ENCODE results near the gene INPP4B.

The INPP4B gene

GRCh38 chr4:142345924-142346323 is 500.2 kb downstream of the INPP4B start:
- no peak for DNase-seq (ENCODE audit: low read depth)

DNA sequence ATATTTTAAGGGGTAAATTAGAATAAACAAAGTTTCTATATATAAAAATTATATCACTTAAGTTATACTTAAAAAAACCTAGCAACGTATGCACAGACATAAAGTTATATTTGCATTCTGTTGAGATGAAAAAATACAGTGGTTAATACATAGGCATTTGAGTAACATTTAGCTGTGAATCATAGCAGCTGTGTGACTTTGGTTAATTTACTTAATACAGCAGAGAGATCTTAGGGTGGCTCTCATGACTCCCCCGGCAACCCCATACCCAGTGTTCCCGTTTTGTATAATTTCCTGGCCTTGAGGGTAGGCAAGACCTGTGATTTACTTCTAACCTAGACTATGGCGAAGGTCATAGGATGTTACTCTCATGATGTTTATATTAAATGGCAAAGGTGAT is 504.8 kb downstream of the INPP4B start:
- DNase-seq (ENCODE audit: low read depth), result no peak

DNA sequence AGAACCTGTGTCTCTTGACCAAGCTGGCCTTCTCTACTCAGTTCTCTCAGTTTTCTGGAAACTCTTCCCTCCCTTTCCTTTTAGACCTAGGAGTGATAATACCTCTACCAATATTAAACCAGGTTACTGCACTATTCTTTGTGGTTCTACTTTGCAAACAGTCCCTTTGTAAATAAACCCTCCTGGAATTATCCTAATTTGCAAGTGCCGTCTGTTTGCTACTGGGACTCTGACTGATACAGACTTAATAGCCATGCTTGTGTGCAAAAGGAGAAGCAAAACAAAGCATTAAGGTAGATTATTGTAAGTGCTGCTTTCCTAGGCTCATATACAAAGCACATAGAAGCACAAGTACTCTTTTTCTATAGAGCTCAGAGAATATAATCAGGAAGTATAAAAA is 507.0 kb downstream of the INPP4B start:
- DNase-seq (ENCODE audit: low read depth), result no peak

DNA sequence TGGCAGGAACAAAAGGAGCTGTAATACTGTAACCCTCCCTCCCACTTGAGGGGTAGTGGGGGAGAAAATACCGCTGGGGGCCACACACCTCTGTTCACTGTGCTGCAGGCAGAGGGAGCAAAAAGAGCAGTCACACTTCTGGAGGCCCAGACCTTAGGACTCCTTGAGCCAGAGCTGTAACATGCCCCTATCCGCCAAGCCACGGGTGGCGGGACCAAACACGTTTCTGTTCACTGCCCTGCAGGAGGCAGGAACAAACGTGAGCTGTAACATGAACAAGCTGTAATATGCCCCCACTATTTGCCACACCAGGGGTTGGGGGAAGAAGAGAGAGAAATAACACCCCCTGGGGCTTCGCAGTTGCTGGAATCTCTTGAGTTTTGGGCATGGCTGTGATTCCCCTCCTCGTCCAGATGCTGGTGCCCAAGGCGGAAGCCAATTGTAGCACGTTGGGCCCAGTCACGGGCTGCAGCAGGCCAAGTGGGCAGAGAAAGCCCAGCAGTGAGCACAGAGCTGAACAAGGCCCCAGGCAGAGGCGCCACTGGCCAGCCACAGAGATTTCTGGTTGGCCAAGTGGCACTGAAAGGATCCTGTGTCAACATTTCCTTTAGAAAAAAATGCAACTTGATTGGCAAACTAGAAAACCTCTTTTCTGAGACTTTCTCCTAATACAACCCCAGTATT is 509.7 kb downstream of the INPP4B start:
- DNase-seq (ENCODE audit: low read depth), result no peak

DNA sequence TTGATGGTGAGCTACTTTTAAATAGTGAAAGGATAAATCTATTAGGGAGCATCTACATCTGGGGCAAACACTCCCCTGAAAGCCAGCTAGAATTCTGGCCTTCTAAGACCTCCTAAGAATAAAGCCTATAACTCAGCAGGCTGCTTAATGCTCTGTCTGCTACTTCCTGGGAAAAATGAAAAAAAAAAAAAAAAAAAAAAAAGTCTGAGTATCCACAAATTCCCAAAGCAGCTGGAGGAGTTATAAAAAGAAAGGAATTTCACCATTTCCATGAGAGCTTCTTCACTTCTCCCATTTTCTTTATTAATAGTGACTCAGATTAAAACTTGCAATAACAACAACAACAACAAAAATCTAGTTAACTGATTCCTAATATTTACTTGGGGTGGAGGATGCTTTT is 511.2 kb downstream of the INPP4B start:
- DNase-seq (ENCODE audit: low read depth), result no peak

- DNase-seq (ENCODE audit: low read depth), result no peak
Measured at GRCh38 chr4:142331646-142332045, 514.5 kb downstream of the INPP4B start.

DNA sequence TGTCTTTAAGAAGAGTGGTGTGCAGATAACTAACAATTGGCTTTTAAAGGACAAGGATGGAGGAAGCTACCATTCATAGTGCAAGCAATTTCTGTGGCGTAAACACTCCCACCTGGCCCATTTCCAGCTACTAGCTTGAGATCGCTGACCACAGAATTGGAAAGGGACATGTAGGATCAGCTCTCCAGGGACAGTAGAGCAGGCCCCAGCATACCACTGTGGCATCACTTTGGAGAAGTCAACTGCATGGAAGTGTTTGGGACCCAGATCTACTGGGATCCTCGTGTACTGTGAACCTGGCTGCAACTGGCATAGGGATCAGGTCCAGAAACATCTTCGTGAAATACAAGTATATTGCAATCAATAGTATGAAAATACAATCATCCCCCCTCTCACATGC is 515.0 kb downstream of the INPP4B start:
- DNase-seq (ENCODE audit: low read depth), result no peak

DNA sequence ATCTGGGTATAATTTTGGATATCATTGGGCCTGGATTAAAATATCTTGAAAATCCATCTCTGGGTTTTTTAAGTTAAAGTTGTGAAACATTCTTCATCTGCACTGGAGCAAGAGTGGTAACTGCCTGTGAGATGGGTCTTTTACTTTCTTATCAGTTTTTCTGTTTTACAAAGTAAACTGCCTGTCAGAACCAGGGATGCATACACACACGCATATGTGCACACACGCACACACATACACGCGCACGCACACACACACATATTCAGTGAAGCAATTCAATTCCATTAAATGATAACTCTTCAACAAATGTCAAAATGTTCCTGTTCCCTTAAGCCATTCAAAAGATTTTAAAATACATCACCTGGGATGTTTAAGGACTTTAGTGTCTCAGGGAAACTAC is 515.8 kb downstream of the INPP4B start:
- DNase-seq (ENCODE audit: low read depth), result no peak

- no peak for DNase-seq (ENCODE audit: low read depth)
Measured at GRCh38 chr4:142329313-142329712, 516.8 kb downstream of the INPP4B start.

GRCh38 chr4:142326181-142326580 is 519.9 kb downstream of the INPP4B start:
- DNase-seq (ENCODE audit: low read depth), result no peak

GRCh38 chr4:142324572-142324971 is 521.5 kb downstream of the INPP4B start:
- DNase-seq (ENCODE audit: low read depth), result no peak

DNA sequence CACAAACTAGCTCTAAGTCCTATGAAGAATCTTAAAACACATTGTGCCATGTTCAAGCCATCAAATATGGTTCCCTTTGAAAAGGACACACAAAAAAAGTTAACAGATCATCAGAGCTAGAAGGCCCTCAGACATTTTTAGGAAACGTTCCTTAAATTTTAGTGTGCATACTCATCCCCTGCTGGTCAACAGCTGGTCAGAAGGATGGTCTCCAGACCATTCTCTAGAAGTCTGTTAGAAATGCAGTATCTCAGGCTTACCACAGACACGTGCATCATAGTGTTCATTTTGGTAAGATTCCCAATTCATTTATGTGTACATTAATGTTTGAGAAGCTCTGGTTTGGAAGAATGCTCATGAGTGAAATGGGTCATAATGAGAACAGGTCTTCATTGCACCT is 523.1 kb downstream of the INPP4B start:
- DNase-seq (ENCODE audit: low read depth), result no peak

- no peak for DNase-seq (ENCODE audit: low read depth)
Measured at GRCh38 chr4:142318280-142318679, 527.8 kb downstream of the INPP4B start.

- DNase-seq (ENCODE audit: low read depth), result no peak
Measured at GRCh38 chr4:142316913-142317312, 529.2 kb downstream of the INPP4B start.

DNA sequence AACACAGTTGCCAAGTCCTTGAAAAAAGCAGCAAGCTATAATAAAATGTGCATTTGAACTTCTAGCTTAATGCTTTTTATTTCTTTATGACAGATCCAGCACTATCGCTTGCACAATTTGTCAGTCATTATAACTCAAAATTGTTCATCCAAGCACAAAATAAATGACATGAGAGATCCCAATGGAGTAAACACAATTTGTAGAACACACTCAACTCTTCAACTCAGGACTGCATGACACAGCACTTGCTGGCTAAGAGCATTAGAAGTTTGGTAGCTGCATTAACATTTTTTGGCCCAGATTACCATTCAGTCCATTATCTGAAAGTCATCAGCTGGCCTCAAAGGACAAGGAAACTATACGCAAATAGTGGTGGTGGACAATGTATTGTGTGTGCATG is 530.1 kb downstream of the INPP4B start:
- no peak for DNase-seq (ENCODE audit: low read depth)

DNA sequence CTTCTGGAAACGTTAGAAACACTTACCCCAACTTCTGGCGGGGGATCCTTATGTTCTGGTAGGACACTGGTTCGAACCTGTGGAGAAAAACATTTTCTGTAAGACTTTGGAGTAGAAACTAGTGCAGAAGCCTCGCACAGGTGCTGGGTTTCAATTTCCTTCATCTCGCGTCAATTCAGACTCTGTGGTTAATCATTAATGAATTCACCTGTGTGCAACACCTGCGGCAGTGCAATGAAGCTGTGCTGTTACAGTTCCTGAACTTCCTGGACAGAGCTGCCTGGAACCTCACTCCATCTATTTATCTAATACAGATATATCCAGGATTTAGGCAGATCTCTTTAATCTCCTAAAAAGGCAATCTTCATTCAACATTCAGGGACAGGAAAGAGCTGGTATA is 531.4 kb downstream of the INPP4B start:
- DNase-seq (ENCODE audit: low read depth), result no peak

DNA sequence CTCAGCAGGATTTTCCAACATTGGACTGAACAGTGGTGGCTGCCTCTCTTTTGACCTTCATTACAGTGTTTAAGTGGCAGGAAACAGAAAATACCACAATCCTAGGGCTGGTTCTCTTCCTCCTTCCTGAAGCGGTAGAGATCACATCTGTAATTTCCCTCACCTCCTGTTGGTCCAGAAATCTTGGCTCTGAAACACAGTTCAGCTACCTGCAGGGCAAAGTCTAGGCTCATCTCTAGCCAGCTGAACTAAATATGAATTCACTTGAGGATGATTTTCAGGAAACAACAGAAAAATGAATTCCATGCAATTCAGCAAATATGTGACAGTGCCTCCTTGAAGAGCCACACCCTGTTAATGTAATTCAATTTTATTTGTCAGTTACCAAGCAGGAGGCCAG is 531.9 kb downstream of the INPP4B start:
- no peak for DNase-seq (ENCODE audit: low read depth)

GRCh38 chr4:142312391-142312790 is 533.7 kb downstream of the INPP4B start:
- no peak for DNase-seq (ENCODE audit: low read depth)

GRCh38 chr4:142311916-142312315 is 534.2 kb downstream of the INPP4B start:
- no peak for DNase-seq (ENCODE audit: low read depth)

- no peak for DNase-seq (ENCODE audit: low read depth)
Measured at GRCh38 chr4:142309772-142310171, 536.3 kb downstream of the INPP4B start.

GRCh38 chr4:142307857-142308256 is 538.2 kb downstream of the INPP4B start:
- no peak for DNase-seq (ENCODE audit: low read depth)

DNA sequence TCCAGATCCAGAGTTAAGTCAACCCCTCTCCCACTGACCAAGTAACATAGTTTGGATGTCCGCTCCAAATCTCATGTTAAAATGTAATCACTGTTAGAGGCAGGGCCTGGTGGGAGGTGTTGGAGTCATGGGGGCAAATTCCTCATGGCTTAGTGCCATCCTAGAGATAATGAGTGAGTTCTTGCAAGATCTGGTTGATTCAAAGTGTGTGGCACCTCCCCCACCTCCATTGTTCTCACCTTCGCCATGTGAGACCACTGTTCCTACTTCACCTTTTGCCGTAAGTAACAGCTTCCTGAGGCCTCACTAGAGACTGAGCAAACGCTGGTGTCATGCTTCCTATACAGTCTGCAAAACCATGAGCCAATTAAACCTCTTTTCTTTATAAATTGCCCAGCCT is 548.8 kb downstream of the INPP4B start:
- no peak for DNase-seq (ENCODE audit: low read depth)

GRCh38 chr4:142293536-142293935 is 552.6 kb downstream of the INPP4B start:
- DNase-seq (ENCODE audit: low read depth), result no peak

DNA sequence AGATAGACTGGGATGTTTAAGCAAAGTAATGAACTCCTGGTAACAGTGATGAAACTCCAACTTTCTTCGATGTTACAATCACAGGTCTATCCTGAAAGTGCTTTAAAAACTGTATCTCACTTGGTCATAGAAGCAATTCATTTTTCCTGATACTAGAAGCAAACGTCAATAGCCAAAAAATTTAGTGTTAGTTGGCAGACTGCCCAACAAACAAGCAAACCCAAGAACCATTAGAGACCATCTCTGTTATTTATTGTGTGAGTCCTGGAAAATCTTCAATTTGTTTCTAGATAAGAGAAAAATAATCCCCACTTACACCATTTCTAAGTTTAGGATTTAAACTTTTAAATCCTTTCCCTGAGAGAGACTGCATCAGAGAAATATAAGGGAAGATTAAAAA is 553.9 kb downstream of the INPP4B start:
- DNase-seq (ENCODE audit: low read depth), result no peak
